GM19324 (cell line): ENCODE measurements around the gene GUCA2B.

ENCODE experiments used
- ATAC-seq: cut with Tn5 transposase; IDR thresholded peaks from one replicate; pipeline ENCODE4 v1.9.1; 2021; ENCODE audit warnings: mild to moderate bottlenecking, moderate library complexity; ENCODE audit not compliant: unreplicated experiment, low FRiP score

The GUCA2B gene

GRCh38 chr1:42142894-42143675, 10.1 kb upstream of the GUCA2B start:
- no peak for ATAC-seq

- no peak for ATAC-seq
Observed at GRCh38 chr1:42143896-42144710, 9.1 kb upstream of the GUCA2B start.

- no peak for ATAC-seq
Observed at GRCh38 chr1:42144711-42145388, 8.4 kb upstream of the GUCA2B start.

- ATAC-seq: no peak
Observed at GRCh38 chr1:42145389-42145716, 7.9 kb upstream of the GUCA2B start.

- no peak for ATAC-seq
Observed at GRCh38 chr1:42145764-42146625, 7.2 kb upstream of the GUCA2B start.

- no peak for ATAC-seq
Observed at GRCh38 chr1:42146626-42147320, 6.4 kb upstream of the GUCA2B start.

GRCh38 chr1:42148166-42148565, 5.0 kb upstream of the GUCA2B start:
- no peak for ATAC-seq

GRCh38 chr1:42150651-42151050, 2.6 kb upstream of the GUCA2B start:
- no peak for ATAC-seq

GRCh38 chr1:42152119-42152518, 1.1 kb upstream of the GUCA2B start:
- no peak for ATAC-seq

- ATAC-seq: no peak
Observed at GRCh38 chr1:42153624-42154023, 414 bp downstream of the GUCA2B start.

- ATAC-seq: no peak
Observed at GRCh38 chr1:42154685-42155084, 1.5 kb downstream of the GUCA2B start.

- ATAC-seq: no peak
Observed at GRCh38 chr1:42155362-42155761, 2.2 kb downstream of the GUCA2B start.

GRCh38 chr1:42157667-42158066, 4.5 kb downstream of the GUCA2B start:
- ATAC-seq: no peak

GRCh38 chr1:42158189-42158588, 5.0 kb downstream of the GUCA2B start:
- no peak for ATAC-seq

- ATAC-seq: no peak
Observed at GRCh38 chr1:42162181-42162580, 9.0 kb downstream of the GUCA2B start.

- no peak for ATAC-seq
Observed at GRCh38 chr1:42163114-42163513, 9.9 kb downstream of the GUCA2B start.

- ATAC-seq: no peak
Observed at GRCh38 chr1:42163536-42164503, 10.6 kb downstream of the GUCA2B start.

GRCh38 chr1:42164551-42165420, 11.6 kb downstream of the GUCA2B start, which contains the start of gene GUCA2A:
Gene GUCA2A, minus strand, starts transcription at chr1:42164745. Its CDS starts 33 bp downstream, at chr1:42164712.
- no peak for ATAC-seq
